Cardiac fibroblast (primary cell): ENCODE results near the gene TEX101.
"Not testable (repeated sequence)": the region's sequence is repeated elsewhere in the genome, so short reads cannot be mapped to it uniquely, and the experiment has no call there.

Source experiments
- DNase-seq, 2 donors: peaks; one replicate each; pipeline versions ENCODE4 v3.0.0 to v3.0.0-alpha.2; 2010; ENCODE audit warnings: low read depth in 2 of 2
- H3K4me3 ChIP-seq, 2 donors: replicated peaks in 1 of 2; 1 replicate in 1 of 2; 2 replicates in 1 of 2; pipeline ENCODE4 v1.5.1; 2011; ENCODE audit warnings: low read depth in 2 of 2, low read length in 2 of 2, mild to moderate bottlenecking in 2 of 2, moderate library complexity in 1 of 2
- CTCF ChIP-seq: IDR thresholded peaks from one replicate; pipeline ENCODE4 v1.5.1; 2011; ENCODE audit warnings: low read depth, mild to moderate bottlenecking, low read length, inconsistent platforms

TEX101 gene

DNA sequence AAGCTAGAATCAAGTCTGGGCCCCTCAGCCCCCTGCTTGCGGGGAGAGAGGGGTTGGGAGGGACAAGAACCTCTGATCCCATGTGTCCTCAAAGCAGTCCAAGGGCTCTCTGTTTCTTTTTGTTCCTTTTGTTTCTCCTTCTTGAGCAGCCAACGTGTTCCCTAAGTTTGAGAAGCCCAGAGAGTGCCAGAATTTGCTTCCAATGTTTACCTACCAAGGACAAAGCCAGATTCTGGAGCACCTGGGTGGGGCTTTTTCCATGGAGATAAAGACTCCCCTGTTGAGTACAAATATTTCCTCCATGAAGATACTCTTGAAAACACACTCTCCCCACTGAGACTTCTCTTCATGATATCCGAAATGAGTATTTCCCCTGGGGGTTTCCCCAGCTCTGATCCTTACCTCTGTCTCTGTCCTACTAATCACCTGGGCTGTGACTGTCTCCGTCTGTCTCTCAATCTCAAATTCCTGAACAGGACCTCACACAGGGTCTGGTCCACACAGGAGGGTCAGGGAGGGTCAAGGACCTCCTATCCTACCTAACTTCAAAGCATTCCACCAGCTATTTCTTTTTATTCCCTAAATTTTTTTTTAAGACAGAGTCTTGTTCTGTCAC is 33.8 kb upstream of the TEX101 start:
- no peak for TF ChIP-seq CTCF
- no peak for DNase-seq
- no peak overlapping the region for H3K4me3 ChIP-seq

DNA sequence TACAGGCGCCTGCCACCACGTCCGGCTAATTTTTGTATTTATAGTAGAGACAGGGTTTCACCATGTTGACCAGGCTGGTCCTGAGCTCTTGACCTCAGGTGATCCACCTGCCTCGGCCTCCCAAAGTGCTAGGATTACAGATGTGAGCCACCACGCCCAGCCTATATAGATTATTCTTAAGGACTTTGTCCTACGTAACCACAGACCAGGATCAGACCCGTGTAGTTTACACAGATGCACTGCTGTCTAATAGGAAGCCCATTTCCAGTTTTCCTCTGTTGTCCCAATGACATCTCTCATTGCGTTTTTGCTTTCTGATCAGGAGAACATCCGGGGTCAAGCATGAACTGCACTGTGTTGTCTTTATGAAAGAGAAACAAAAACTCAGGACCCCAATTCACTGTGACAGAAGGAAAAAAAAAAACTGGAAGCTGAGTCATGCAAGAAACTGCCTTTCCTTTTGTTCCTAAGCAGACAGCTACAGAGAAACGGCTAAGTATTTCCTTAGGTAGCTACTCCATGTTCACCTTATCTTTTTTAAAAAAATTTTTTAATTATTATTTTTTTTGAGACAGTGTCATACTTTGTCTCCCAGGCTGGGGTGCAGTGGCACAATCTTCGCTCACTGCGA is 32.0 kb upstream of the TEX101 start:
- H3K4me3 ChIP-seq, DNase-seq: not testable (repeated sequence)

DNA sequence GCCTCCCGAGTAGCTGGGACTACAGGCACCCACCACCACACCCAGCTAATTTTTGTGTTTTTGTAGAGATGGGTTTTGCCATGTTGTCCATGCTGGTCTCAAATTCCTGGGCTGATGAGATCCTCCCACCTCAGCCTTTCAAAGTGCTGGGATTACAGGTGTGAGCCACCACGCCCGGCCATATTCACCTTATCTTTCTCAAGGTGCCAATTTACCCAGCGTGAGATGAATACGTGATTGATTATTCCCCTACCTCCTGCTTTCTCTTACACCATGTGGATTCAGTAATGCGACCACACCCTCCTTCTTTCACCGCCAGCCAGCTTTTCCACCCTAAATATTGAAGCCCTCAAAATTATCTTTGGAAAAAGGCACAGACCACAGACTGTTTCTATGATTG is 31.4 kb upstream of the TEX101 start:
- not testable (repeated sequence) for DNase-seq, H3K4me3 ChIP-seq

DNA sequence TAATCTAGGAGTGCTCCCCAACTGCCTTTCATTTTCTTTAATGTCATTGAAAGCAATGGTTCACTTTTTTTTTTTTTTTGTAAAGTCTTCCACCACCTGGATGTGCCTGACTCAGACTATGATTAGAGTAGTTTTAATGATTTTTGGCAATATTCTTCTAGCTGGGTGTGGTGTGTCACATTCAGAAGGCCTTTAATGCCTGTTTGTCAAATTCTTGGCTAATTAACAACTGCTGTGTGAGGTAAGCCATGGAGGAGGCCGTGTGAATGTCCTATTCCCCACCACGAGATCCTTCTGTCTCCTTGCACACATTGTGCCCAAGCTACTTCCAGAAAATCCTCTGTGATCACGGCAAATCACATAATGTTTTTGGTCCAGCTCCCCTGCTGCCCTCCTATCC is 30.9 kb upstream of the TEX101 start:
- H3K4me3 ChIP-seq, DNase-seq: not testable (repeated sequence)

DNA sequence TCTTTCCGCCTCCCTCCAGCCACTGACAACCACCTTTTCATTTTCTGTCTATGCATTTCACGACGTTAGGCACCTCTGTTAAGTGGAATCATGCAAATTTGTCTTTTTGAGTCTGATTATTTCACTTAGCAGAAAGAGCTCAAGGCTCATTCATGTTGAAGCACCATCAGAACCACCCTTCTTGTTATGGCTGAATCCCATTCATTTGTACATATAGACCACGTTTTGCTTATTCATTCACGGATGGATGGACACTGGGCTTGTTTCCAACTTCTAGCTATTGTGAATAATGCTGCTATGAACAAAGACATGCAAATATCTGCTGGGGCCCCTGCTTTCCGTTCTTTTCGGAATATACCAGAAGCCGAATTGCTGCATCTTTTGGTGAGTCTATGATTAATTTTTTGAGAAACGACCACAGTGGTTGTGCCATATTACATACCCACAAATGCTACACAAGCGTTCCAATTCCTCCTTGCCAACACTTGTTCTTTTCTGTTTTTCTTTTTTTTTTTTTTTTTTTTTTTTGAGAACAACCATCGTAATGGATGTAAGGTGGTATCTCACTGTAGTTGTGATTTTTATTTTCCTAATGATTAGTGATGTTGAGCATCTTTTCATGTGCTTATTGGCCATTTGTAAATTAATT is 23.7 kb upstream of the TEX101 start:
- peak in 1 of 2 donors; percentile 1 for DNase-seq
- H3K4me3 ChIP-seq, result not testable (repeated sequence)

GRCh38 chr19:43391552-43391935 is 23.1 kb upstream of the TEX101 start:
- not testable (repeated sequence) for DNase-seq, H3K4me3 ChIP-seq

DNA sequence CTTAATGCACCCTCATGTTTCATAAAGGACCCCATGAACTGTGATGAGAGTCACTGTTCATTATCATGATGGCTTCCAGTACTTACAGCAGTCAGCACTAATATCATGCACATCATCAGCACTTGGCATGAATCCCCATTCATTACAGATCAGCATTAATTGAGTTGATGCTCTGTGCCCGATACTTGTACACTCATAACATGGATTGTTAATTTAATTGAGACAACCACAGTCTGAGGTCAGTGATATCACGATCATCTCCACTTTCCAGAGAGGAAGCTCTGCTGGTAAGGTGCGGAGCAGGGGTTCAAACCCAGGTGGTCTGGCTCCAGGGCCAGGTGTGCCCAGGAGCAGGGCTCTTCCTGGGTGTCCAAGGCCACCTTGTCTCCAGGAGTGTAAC is 21.2 kb upstream of the TEX101 start:
- DNase-seq, H3K4me3 ChIP-seq: not testable (repeated sequence)

DNA sequence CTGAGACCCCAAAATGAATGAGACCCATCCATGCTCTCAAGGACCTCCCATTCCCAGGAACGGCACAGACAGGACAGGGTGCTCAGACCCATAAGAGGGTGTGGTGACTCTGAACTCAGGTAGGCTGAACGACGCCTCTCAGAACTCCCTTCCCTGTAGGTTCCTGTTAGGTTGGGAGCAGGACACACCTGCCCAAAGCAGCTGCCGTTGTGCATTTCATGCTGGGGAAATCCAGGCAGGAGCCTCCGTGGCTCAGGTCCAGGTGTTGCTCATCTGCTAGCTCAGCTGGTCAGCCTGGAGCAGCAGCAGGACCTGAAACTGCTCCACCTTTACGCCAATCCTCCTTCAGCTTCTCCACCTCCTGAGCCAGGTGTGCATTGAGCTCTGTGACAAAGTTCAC is 19.1 kb upstream of the TEX101 start:
- no peak overlapping the region for H3K4me3 ChIP-seq
- DNase-seq, result no peak
- no peak for TF ChIP-seq CTCF

DNA sequence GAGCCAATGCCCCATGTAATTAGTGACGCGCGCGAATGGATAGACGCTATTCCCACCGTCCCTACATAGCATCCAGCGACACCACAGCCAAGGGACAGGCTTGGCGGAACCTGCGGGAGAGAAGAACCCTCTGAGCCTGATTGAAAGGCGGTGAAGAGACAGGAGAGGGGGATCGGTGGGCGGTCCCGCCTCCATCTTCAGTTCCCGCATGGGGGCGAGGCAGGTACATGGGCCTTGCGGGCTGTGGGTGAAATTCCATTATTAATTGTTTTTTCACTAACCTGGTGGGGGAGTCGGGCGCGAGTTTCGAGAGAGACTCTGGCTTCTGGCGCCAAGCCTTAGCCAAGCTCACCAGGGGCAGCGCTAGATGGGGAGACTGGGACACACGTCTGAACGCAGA is 8.4 kb upstream of the TEX101 start:
- TF ChIP-seq CTCF, result no peak
- DNase-seq, result no peak
- no peak overlapping the region for H3K4me3 ChIP-seq

- no peak for DNase-seq
- H3K4me3 ChIP-seq, result no peak overlapping the region
- no peak for TF ChIP-seq CTCF
Observed at GRCh38 chr19:43407416-43408005, 7.2 kb upstream of the TEX101 start.
